Right ventricle myocardium superior (tissue), 1 donor: Measurements from ENCODE around the gene FARP1. TPM values are rescaled to one million over a fixed set of nuclear protein-coding genes. Genes with fewer than 3 reads are reported as not detected.

ENCODE experiments used
- ATAC-seq: fragments of 200-7000 bp; cut with Tn5 transposase; one replicate; pipeline ENCODE4 v1.9.1; 2020; ENCODE audit warnings: mild to moderate bottlenecking; ENCODE audit not compliant: poor library complexity
- DNase-seq: peaks from one replicate; pipeline ENCODE4 v3.0.0-alpha.2; 2020
- intact Hi-C: fragments of 100-400 bp; cut with DNase I; formaldehyde crosslinking; loops from one replicate; pipeline ENCODE4 v1.11.2; 2022
- total RNA-seq: library from RNA; stranded (reverse); fragmentation: NEBNext Ultra II Directional; extraction: Animal tissue kit (Norgen Biotek cat#: 25700); gene quantifications from one replicate; pipeline ENCODE4 v1.2.1, GENCODE V29; 2021
- donor health status: DM: no; HTN: yes; CAD: no; lungs with severe emphysema.

The FARP1 gene
- total RNA-seq, 1 donor from 2014 or later = 11.1 TPM

- DNase-seq = no peak
- no peak for ATAC-seq
- intact Hi-C loops = no loop called here
Measured at GRCh38 chr13:98309569-98310335, 166.9 kb downstream of the FARP1 start.

- ATAC-seq (no peak), DNase-seq (no peak)
- intact Hi-C loops = no loop called here
Measured at GRCh38 chr13:98310485-98311199, 167.7 kb downstream of the FARP1 start.

GRCh38 chr13:98311200-98311548 lies 168.3 kb downstream of the FARP1 start:
- no peak for ATAC-seq
- DNase-seq = no peak
- intact Hi-C loops = no loop called here

GRCh38 chr13:98312606-98313005 lies 169.7 kb downstream of the FARP1 start:
- no peak for DNase-seq
- intact Hi-C loops = no loop called here
- no peak for ATAC-seq

GRCh38 chr13:98313023-98313921 lies 170.4 kb downstream of the FARP1 start:
- intact Hi-C loops = no loop called here
- DNase-seq = no peak
- ATAC-seq = no peak

GRCh38 chr13:98313922-98314292 lies 171.0 kb downstream of the FARP1 start:
- DNase-seq (peak; percentile 45), ATAC-seq (no peak)
- intact Hi-C loops = no loop called here

- DNase-seq (no peak), ATAC-seq (peak; percentile 11)
- intact Hi-C loops = no loop called here
Measured at GRCh38 chr13:98315466-98315865, 172.6 kb downstream of the FARP1 start.

GRCh38 chr13:98315902-98316301 lies 173.0 kb downstream of the FARP1 start:
- no peak for DNase-seq
- intact Hi-C loops = no loop called here
- ATAC-seq = peak; percentile 76

GRCh38 chr13:98317573-98318171 lies 174.8 kb downstream of the FARP1 start:
- no peak for ATAC-seq
- no peak for DNase-seq

GRCh38 chr13:98318263-98318878 lies 175.5 kb downstream of the FARP1 start:
- intact Hi-C loops = no loop called here
- DNase-seq = no peak
- no peak for ATAC-seq

More at GRCh38 chr13:98317573-98318171, 174.8 kb downstream of the FARP1 start:
- intact Hi-C loops = no loop called here

- no peak for DNase-seq
- ATAC-seq = no peak
- intact Hi-C loops = no loop called here
Measured at GRCh38 chr13:98320561-98321105, 177.7 kb downstream of the FARP1 start.

- ATAC-seq = no peak
Measured at GRCh38 chr13:98321395-98321794, 178.5 kb downstream of the FARP1 start.

GRCh38 chr13:98322091-98322718 lies 179.3 kb downstream of the FARP1 start:
- intact Hi-C loops = no loop called here
- no peak for ATAC-seq
- DNase-seq = no peak

More at GRCh38 chr13:98321395-98321794, 178.5 kb downstream of the FARP1 start:
- DNase-seq = no peak
- intact Hi-C loops = no loop called here

GRCh38 chr13:98324105-98324504 lies 181.2 kb downstream of the FARP1 start:
- DNase-seq (no peak), ATAC-seq (no peak)
- intact Hi-C loops = no loop called here

- ATAC-seq = no peak
- DNase-seq = no peak
- intact Hi-C loops = no loop called here
Measured at GRCh38 chr13:98325724-98326123, 182.8 kb downstream of the FARP1 start.

- DNase-seq (no peak), ATAC-seq (no peak)
- intact Hi-C loops = no loop called here
Measured at GRCh38 chr13:98326291-98326690, 183.4 kb downstream of the FARP1 start.

GRCh38 chr13:98327371-98328270 lies 184.7 kb downstream of the FARP1 start:
- intact Hi-C loops = no loop called here
- no peak for DNase-seq
- no peak for ATAC-seq
